HUDEP-2 (cell line): ENCODE data around the gene GABRB1.

Experiments
- DNase-seq, 76 experiments: peaks; one replicate each; lab custom pipeline; 2025; ENCODE audit not compliant: unreplicated experiment in 76 of 76; lab: John Stamatoyannopoulos, UW

The GABRB1 gene

GRCh38 chr4:47031011-47031678 is at the start of gene GABRB1:
Gene GABRB1, plus strand, starts transcription at chr4:47031567.
- DNase-seq, result peak in 10 of 76 experiments; percentile 1 to 10 (median 2)

GRCh38 chr4:46984781-46985180 is 46.6 kb upstream of the GABRB1 start:
- no peak for DNase-seq

GRCh38 chr4:46986922-46987638 is 44.3 kb upstream of the GABRB1 start:
- no peak for DNase-seq

GRCh38 chr4:46992338-46992737 is 39.0 kb upstream of the GABRB1 start:
- no peak for DNase-seq

GRCh38 chr4:46993075-46994006 is 38.0 kb upstream of the GABRB1 start, which contains the start of gene GABRA4:
Gene GABRA4, minus strand, starts transcription at chr4:46993581. Its CDS starts 157 bp downstream, at chr4:46993424.
- no peak for DNase-seq

- DNase-seq, result no peak
Observed at GRCh38 chr4:46994007-46994405, 37.4 kb upstream of the GABRB1 start.

- DNase-seq, result peak in 4 of 76 experiments; percentile 1 to 17 (median 6)
Observed at GRCh38 chr4:46999566-46999965, 31.8 kb upstream of the GABRB1 start.

GRCh38 chr4:47000406-47000805 is 31.0 kb upstream of the GABRB1 start:
- peak in 2 of 76 experiments; percentile 5 to 35 for DNase-seq

GRCh38 chr4:47002580-47002979 is 28.8 kb upstream of the GABRB1 start:
- DNase-seq, result no peak

GRCh38 chr4:47010347-47010911 is 20.9 kb upstream of the GABRB1 start:
- no peak for DNase-seq

- no peak for DNase-seq
Observed at GRCh38 chr4:47010912-47011446, 20.4 kb upstream of the GABRB1 start.

GRCh38 chr4:47012676-47013075 is 18.7 kb upstream of the GABRB1 start:
- DNase-seq, result no peak

- no peak for DNase-seq
Observed at GRCh38 chr4:47013373-47013772, 18.0 kb upstream of the GABRB1 start.

- no peak for DNase-seq
Observed at GRCh38 chr4:47017081-47017480, 14.3 kb upstream of the GABRB1 start.

GRCh38 chr4:47017494-47017893 is 13.9 kb upstream of the GABRB1 start:
- DNase-seq, result no peak

- no peak for DNase-seq
Observed at GRCh38 chr4:47031751-47032404, 511 bp downstream of the GABRB1 start.

- peak in 55 of 76 experiments; percentile 0 to 55 (median 19) for DNase-seq
Observed at GRCh38 chr4:47032405-47033106, 1.2 kb downstream of the GABRB1 start.

- no peak for DNase-seq
Observed at GRCh38 chr4:47038263-47038662, 6.9 kb downstream of the GABRB1 start.

GRCh38 chr4:47040828-47041227 is 9.5 kb downstream of the GABRB1 start:
- no peak for DNase-seq
